HG02678 (cell line): ENCODE results near the gene MOB3C.

ENCODE experiments used
- ATAC-seq: cut with Tn5 transposase; IDR thresholded peaks from one replicate; pipeline ENCODE4 v1.9.1; 2021; ENCODE audit warnings: mild to moderate bottlenecking, moderate library complexity; ENCODE audit not compliant: unreplicated experiment

Gene MOB3C

DNA sequence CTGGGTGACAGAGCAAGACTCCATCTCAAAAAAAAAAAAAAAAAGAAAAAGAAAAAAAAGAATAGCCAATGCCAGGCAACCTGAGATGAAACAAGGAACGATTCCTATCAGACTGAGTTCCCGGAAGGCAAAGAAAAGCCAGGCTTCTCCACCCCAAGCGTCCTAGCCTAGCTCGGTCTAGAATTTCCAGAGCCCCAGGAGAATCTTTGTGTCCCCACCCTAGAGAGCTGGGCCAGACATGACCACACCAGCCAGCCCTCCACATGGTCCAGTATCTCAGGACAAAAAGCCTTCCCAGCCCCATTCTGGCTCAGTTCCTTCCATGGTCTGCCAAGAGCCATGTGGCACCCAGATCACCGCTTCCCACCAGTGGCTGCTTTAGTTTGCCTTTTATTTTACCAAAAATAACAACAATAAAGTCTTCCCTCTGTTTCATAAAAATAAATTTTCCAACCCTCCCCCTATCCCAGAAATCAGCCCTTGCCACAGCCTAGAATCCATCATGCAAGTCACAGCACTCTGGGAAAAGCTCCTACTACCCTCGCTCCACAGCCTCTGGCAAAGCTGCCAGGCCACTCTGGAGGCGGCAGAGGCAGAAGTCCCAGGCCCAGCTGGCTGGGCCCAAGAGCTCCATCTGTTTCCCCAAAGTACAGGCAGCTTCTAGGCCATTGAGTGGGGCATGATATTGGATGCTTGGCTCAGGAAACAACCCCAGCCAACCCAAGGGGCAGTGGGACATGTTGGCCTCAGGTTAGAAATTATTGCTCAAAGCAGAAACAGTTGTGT, 9.1 kb downstream of the MOB3C start:
- ATAC-seq: no peak

GRCh38 chr1:46606255-46606965, 10.2 kb downstream of the MOB3C start:
- ATAC-seq: no peak

GRCh38 chr1:46605232-46605631, 11.4 kb downstream of the MOB3C start:
- ATAC-seq: no peak

GRCh38 chr1:46603858-46604549, 12.6 kb downstream of the MOB3C start, which contains the start of gene MKNK1:
MKNK1 (minus strand) TSS chr1:46604268; CDS start chr1:46583327, 20,941 bp downstream.
- peak; percentile 97 for ATAC-seq

- no peak for ATAC-seq
Measured at GRCh38 chr1:46603481-46603857, 13.1 kb downstream of the MOB3C start.

GRCh38 chr1:46601257-46602007, 15.2 kb downstream of the MOB3C start:
- ATAC-seq: no peak

DNA sequence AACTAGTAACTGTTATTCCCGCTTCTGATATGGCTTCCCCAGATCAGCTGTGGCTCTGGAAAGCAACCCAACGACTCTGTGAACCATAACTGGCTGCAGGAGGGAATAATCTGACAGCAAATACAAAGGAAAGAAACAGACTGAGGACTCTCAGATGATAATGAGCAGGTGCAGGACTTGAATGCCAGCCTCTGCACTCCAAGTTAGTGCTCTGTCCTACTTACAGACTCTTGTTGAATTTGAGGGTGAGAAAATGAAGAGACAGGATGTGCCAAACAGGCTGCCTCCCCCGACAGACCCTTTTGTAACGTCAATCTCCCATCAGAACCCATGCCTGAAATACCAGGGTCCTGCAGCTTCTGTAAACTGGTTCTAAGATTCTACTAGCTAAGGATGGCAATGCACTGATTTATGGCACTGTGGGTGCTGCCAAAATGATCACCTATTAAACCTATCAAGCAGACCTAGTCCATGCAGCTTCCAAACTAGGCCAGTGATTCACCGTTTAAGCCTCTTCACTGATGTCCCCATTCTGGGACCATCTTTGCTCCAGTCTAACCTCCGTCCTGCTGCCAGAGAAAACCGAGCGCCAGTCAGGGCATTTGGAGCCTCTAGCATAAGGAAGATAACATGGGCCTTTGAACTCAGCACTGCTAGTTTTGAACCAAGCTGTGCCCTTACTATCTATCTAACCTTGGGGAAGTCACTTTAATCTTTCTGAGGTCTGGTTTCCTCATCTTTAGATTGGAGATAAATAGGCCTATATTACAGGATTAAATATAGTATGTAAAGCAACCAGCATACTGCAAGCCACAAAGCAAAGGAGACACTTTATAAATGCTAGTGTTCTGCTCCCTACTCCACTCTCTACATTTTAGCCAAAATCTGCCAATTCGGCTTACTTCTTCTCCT, 17.3 kb downstream of the MOB3C start:
- ATAC-seq: no peak

- no peak for ATAC-seq
Measured at GRCh38 chr1:46596846-46597245, 19.8 kb downstream of the MOB3C start.

GRCh38 chr1:46596036-46596435, 20.6 kb downstream of the MOB3C start:
- no peak for ATAC-seq

DNA sequence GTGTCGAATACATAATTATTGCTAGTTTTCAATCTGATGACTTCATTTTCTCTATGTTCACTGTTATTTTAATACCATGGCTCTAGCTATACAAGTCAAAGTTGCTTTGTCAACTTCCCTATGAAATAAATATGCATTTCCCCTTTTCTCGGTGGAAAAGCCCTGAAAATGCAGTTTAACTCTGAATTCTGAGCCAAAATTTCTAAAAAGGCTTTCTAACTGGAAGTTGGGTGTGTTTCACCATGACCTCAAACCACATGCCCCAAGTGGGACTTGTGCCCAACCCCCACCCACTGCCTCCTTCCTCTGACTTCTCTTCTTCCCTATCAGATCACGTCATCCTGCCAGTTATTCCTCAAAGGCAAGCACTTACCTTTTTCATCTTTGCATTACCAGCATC, 21.5 kb downstream of the MOB3C start:
- ATAC-seq: no peak

- ATAC-seq: no peak
Measured at GRCh38 chr1:46594063-46594462, 22.5 kb downstream of the MOB3C start.

GRCh38 chr1:46592823-46593222, 23.8 kb downstream of the MOB3C start:
- ATAC-seq: no peak

DNA sequence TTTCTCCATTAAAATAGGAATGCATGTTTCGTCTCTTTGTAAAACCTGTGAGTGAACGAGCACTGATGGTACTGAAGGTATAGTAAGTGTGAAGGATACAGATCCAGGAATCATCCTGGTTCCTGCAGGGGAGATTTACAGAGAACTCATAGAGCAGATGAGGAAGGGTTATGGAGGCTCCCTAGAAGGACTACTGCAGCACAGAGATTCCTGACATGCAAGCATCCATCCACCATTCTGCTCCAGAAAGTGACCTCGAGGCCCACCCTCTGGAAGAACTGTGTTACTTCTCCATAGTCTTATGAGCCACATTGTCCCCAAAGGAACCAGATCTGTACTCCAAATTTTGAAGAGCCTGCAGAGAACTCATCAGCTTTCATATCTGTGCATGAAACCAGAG, 27.1 kb downstream of the MOB3C start:
- ATAC-seq: no peak

DNA sequence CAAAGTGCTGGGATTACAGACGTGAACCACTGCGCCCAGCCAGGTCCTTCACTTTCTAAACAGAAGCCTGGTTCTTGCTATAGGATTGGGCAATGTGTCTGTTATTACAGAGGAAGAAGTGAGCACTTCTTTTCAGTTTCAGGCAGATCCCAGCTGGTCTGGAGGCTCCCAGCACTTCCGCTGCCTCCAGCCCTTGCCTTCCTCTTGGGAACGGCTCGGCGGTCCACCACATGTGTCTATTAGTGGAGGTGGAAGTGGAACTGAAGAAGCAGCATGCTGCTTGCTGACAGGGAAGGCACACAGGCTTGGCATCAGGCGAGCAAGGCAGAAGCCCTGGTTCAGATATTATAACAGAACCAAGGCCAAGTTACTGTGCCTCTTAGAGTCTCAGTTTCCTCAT, 29.5 kb downstream of the MOB3C start:
- no peak for ATAC-seq

DNA sequence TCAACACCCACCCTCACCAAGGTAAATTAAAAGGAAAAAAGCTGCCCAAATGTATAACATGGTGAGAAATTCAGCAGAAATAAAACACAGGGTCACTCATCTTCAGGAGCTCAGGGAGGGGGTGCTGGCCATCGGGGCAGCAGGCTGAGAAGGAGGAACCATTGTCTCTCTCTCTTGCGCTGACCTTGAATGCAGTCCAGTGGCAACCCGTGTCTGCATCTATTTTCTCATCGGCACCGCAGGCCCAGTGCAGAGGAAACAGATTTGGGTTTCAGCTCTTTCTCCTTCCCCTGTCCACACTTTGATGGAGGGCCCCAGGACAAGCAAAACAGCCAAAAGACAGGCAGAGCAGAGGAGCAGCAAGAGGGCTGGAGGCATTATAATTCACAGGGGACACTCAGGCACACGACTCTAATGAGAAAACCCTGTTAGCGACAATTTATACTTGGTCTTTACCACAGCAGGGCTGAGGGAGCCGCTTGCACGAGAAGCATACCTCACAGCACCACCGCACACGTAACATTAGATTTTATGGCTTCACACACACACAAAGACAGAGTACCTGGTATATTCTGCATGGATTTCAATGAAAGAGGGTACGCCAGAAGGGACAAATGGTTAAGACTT, 31.2 kb downstream of the MOB3C start:
- ATAC-seq: no peak

GRCh38 chr1:46583494-46583893, 33.1 kb downstream of the MOB3C start:
- no peak for ATAC-seq

- ATAC-seq: no peak
Measured at GRCh38 chr1:46582972-46583371, 33.6 kb downstream of the MOB3C start.

DNA sequence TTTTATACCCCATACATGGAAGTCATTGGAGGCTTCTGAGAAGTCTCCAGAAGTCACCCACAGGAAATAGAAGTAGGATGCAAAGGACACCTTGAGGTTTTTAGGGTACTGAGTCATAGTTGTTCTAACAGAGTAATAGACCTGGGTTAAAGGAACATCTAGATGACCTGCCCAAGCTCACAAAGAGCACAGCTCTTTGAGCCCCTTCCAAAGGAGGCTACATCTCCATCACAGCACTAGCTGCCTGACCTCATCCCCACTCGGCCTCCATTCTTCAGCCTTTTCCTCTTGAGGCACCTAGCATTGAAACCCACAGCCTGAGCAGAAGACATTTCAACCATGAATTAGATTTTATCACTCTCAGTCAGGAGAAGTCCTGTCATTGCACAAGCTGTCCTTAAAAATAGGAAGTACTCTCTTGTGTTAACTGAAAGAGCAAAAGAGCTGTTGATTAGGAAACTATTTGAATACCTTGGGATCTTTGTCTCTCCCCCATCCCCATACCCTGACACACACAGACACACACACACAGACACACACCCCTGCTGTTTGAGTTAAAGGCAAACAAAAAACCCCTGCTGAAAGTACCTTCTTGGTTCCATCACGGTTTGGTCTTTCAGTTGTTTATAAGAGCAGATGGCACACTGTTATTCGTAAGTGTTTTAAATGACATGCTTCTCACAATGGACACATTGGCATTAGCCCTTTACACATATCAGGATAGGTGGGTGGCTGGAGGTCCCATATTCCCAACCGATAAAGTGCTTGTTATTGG, 34.7 kb downstream of the MOB3C start:
- no peak for ATAC-seq
